ENCODE measurements around the gene VAPB. TPM values are rescaled to one million over a fixed set of nuclear protein-coding genes. Genes with fewer than 3 reads are reported as not detected.

The VAPB gene
- total and polyA plus RNA-seq, 7 donors = 30.7 to 84.5 (median 64.0) TPM

GRCh38 chr20:58431134-58431533 lies 42.1 kb downstream of the VAPB start:
- no peak for ATAC-seq
- no peak overlapping the region for H3K4me3 ChIP-seq
- 87 to 97% (median 96%) methylated on average over 2 of the region's 2 CpGs for WGBS, 3 donors
- peaks cover 23% of the 10 kb centered on the region for H3K4me1 ChIP-seq
- no peaks in the 10 kb centered on the region for H3K9me3 ChIP-seq
- TF ChIP-seq CTCF (IDR thresholded peaks at IDR 0.05) = no peak
- peaks cover 0 to 4% of the 10 kb centered on the region in 2 donors for H3K36me3 ChIP-seq (ENCODE audit: insufficient read depth in 1 of 2, low read depth in 1 of 2)
- intact Hi-C loops (cut with DNase I) = no loop called here
- no peak for DNase-seq
- H3K27me3 ChIP-seq (ENCODE audit: insufficient read depth in 3 of 3, low read length in 2 of 3) = no peaks in the 10 kb centered on the region
- no peak overlapping the region for H3K27ac ChIP-seq

- Histone ChIP-seq H3K4me1 (peaks cover 23% of the 10 kb centered on the region), H3K36me3 (ENCODE audit: insufficient read depth in 1 of 2, low read depth in 1 of 2) (peaks cover 0 to 7% of the 10 kb centered on the region in 2 donors), H3K27me3 (ENCODE audit: insufficient read depth in 3 of 3, low read length in 2 of 3) (no peaks in the 10 kb centered on the region), H3K27ac (no peak overlapping the region), H3K4me3 (no peak overlapping the region), H3K9me3 (no peaks in the 10 kb centered on the region)
- DNase-seq = no peak
- intact Hi-C loops (cut with DNase I) = no loop called here
- WGBS, 3 donors = 33 to 62% (median 42%) methylated on average over 3 of the region's 3 CpGs
- TF ChIP-seq CTCF (IDR thresholded peaks at IDR 0.05) = no peak
- peak in 3 of 4 donors; percentile 57 to 84 (median 75) for ATAC-seq
Measured at GRCh38 chr20:58432186-58432954, 43.3 kb downstream of the VAPB start.

GRCh38 chr20:58433029-58433647 lies 44.1 kb downstream of the VAPB start:
- Histone ChIP-seq H3K4me1 (peaks cover 23% of the 10 kb centered on the region), H3K4me3 (no peak overlapping the region), H3K27me3 (ENCODE audit: insufficient read depth in 3 of 3, low read length in 2 of 3) (no peaks in the 10 kb centered on the region), H3K9me3 (no peaks in the 10 kb centered on the region), H3K36me3 (ENCODE audit: insufficient read depth in 1 of 2, low read depth in 1 of 2) (peaks cover 0 to 7% of the 10 kb centered on the region in 2 donors), H3K27ac (no peak overlapping the region)
- no peak for ATAC-seq
- TF ChIP-seq CTCF (IDR thresholded peaks at IDR 0.05) = no peak
- WGBS, 3 donors = 75 to 94% (median 82%) methylated on average over 2 of the region's 2 CpGs
- intact Hi-C loops (cut with DNase I) = no loop called here
- no peak for DNase-seq

GRCh38 chr20:58433759-58434158 lies 44.7 kb downstream of the VAPB start:
- 33 to 56% (median 48%) methylated on average over 1 of the region's 1 CpG for WGBS, 3 donors
- peak in 1 of 4 donors; percentile 39 for ATAC-seq
- Histone ChIP-seq H3K9me3 (no peaks in the 10 kb centered on the region), H3K4me3 (no peak overlapping the region), H3K36me3 (ENCODE audit: insufficient read depth in 1 of 2, low read depth in 1 of 2) (peaks cover 0 to 11% of the 10 kb centered on the region in 2 donors), H3K27ac (no peak overlapping the region), H3K4me1 (peaks cover 24% of the 10 kb centered on the region), H3K27me3 (ENCODE audit: insufficient read depth in 3 of 3, low read length in 2 of 3) (no peaks in the 10 kb centered on the region)
- DNase-seq = no peak
- TF ChIP-seq CTCF (IDR thresholded peaks at IDR 0.05) = no peak
- intact Hi-C loops (cut with DNase I) = no loop called here

Measured in psoas muscle (tissue), 8 donors.